ENCODE measurements around the gene MRPS7. TPM values are rescaled to one million over a fixed set of nuclear protein-coding genes. Genes with fewer than 3 reads are reported as not detected.
A peak's percentile ranks its signal among the peaks of the same experiment; 100 is the strongest.

The MRPS7 gene
- total and polyA plus RNA-seq, 10 of the 15 experiments (the other 5 are each of a cell fraction or from before 2014, with no cell fraction given), result 88.4 to 217 (median 109) TPM

DNA sequence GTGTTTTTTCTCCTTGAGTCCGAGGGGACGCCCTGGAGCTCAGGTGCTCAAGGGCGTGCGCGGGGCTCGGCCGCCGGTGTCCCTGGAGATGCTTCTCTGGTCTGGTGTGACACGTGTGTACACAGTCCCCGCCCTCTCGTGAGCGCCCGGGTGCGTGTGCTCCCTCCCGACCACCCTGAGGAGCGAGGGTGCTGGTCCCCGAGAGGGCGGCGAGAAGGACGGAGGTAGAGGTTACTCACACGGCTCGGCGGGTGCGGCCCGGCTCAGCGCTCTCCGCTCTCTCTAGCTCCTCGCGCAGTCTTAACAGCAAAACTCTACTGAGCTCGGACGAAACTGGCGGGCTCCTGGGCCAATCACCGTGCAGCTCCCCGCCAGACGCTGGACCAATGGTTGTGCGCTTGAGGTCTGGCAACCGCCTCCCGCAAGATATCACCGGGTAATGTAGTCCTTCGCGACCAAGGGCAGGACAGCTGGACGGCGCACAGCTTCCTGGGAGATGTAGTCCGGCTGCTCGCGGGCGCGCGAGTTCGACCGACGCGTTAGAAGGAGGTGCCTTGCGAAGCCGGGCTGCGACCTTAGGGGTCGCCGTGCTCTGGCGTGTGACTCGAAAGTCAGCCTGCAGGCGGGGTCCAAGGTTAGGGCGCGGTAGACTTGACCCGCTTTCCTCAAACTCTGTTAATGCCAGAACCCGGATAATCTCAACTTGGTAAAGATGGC, 27.6 kb downstream of the MRPS7 start, which contains the start of gene SLC25A19 (continued):
- TF ChIP-seq EZH2 (IDR thresholded peaks at IDR 0.05; ENCODE audit: borderline replicate concordance, control insufficient read depth, low read depth, low read length) (no peak), ZBTB4 (CRISPR knock-in tag; IDR thresholded peaks at IDR 0.05) (no peak), SP1 (IDR thresholded peaks at IDR 0.05; ENCODE audit: low read depth, low read length) (peak; percentile 96), ZNF687 (IDR thresholded peaks at IDR 0.05) (peak; percentile 27; the same call in 1 of the 2 replicates), GABPA (IDR thresholded peaks at IDR 0.05; ENCODE audit: low read depth) (peak; percentile 52), RAD21 (IDR thresholded peaks at IDR 0.05; ENCODE audit: insufficient read depth, low read depth, low read length) (peak; percentile 51), WRNIP1 (IDR thresholded peaks at IDR 0.05; ENCODE audit: borderline replicate concordance, low read depth, low read length) (no peak), SREBF2 (IDR thresholded peaks at IDR 0.05; ENCODE audit: low read length) (no peak), SRF (IDR thresholded peaks at IDR 0.05; ENCODE audit: low read depth in 2 of 2, low read length in 2 of 2) (peak in 1 of 2 experiments; percentile 46; a peak in 1 of 4 replicates), ASH2L (IDR thresholded peaks at IDR 0.05; ENCODE audit: borderline replicate concordance, low read depth) (no peak), HDAC6 (IDR thresholded peaks at IDR 0.05; ENCODE audit: unreplicated experiment) (no peak), NRF1 (conservative IDR thresholded peaks at IDR 0.05; ENCODE audit: low read depth, low read length) (0 out of 2 replicates have a peak, but pooled peaks have one; percentile 13), SIX5 (IDR thresholded peaks at IDR 0.05; ENCODE audit: low read depth, low read length, severe bottlenecking) (peak; percentile 95), NBN (IDR thresholded peaks at IDR 0.05) (no peak), BHLHE40 (IDR thresholded peaks at IDR 0.05; ENCODE audit: borderline replicate concordance in 1 of 2, low read depth in 2 of 2, low read length in 1 of 2) (peak; percentile 34 to 73), RELA (IDR thresholded peaks at IDR 0.05; ENCODE audit: borderline replicate concordance, partially characterized antibody) (no peak)
- TF ChIP-seq, protein P1, sequence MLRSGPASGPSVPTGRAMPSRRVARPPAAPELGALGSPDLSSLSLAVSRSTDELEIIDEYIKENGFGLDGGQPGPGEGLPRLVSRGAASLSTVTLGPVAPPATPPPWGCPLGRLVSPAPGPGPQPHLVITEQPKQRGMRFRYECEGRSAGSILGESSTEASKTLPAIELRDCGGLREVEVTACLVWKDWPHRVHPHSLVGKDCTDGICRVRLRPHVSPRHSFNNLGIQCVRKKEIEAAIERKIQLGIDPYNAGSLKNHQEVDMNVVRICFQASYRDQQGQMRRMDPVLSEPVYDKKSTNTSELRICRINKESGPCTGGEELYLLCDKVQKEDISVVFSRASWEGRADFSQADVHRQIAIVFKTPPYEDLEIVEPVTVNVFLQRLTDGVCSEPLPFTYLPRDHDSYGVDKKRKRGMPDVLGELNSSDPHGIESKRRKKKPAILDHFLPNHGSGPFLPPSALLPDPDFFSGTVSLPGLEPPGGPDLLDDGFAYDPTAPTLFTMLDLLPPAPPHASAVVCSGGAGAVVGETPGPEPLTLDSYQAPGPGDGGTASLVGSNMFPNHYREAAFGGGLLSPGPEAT (IDR thresholded peaks at IDR 0.05; ENCODE audit: low read depth), result 0 out of 2 replicates have a peak, but pooled peaks have one; percentile 3
